Measurements from ENCODE around the gene PARM1.

Gene PARM1

DNA sequence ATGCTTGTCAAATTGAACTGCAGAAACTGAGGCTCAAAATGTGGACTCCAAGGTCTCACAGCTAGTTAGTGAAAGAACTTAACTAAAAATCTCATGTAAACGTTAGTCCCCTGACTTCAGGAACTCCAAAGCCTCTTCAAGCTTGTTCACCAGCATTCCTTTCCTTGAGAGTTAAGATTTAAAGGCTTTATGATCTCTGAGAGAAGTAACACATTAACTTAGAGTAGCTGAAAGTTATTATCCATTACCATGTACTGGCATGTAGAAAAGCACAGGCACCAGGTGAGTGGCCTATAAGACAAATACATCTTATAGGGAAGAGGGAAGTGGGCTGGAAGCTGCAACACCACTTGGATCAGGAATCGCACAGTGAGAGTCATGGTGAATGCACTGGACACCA lies 15.3 kb downstream of the PARM1 start:
- TF ChIP-seq, protein P1, sequence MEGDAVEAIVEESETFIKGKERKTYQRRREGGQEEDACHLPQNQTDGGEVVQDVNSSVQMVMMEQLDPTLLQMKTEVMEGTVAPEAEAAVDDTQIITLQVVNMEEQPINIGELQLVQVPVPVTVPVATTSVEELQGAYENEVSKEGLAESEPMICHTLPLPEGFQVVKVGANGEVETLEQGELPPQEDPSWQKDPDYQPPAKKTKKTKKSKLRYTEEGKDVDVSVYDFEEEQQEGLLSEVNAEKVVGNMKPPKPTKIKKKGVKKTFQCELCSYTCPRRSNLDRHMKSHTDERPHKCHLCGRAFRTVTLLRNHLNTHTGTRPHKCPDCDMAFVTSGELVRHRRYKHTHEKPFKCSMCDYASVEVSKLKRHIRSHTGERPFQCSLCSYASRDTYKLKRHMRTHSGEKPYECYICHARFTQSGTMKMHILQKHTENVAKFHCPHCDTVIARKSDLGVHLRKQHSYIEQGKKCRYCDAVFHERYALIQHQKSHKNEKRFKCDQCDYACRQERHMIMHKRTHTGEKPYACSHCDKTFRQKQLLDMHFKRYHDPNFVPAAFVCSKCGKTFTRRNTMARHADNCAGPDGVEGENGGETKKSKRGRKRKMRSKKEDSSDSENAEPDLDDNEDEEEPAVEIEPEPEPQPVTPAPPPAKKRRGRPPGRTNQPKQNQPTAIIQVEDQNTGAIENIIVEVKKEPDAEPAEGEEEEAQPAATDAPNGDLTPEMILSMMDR (IDR thresholded peaks at IDR 0.05; ENCODE audit: low read length, missing control alignments): no peak
- no peak overlapping the region for H3K4me3 ChIP-seq (replicated peaks; ENCODE audit: low read depth, low read length)
- DNase-seq (ENCODE audit: low read depth): no peak

GRCh38 chr4:74950200-74950599 lies 17.3 kb downstream of the PARM1 start:
- no peak for DNase-seq (ENCODE audit: low read depth)
- no peak overlapping the region for H3K4me3 ChIP-seq (replicated peaks; ENCODE audit: low read depth, low read length)
- TF ChIP-seq, protein P1 (IDR thresholded peaks at IDR 0.05; ENCODE audit: low read length, missing control alignments): no peak

DNA sequence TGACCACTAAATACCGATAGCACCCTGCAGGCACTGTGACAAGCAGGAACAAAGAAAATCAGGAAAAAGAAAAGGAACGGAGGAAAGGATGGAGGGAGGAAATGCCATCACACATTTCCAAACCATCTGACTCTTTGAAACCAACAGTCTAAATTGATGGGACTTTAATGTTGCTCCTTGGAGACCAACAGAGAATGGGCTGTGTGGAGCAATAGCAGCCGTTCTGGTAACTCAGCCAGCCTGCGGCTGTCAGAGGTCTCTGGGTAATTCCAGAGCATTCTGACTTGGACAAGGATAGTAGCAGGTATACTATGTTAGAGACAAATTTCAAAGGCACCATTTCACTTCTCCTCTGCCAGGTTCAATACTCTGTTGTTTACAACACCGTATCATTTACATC lies 18.0 kb downstream of the PARM1 start:
- no peak for DNase-seq (ENCODE audit: low read depth)
- no peak overlapping the region for H3K4me3 ChIP-seq (replicated peaks; ENCODE audit: low read depth, low read length)
- TF ChIP-seq, protein P1 (IDR thresholded peaks at IDR 0.05; ENCODE audit: low read length, missing control alignments): no peak

- no peak overlapping the region for H3K4me3 ChIP-seq (replicated peaks; ENCODE audit: low read depth, low read length)
- DNase-seq (ENCODE audit: low read depth): no peak
- TF ChIP-seq, protein P1 (IDR thresholded peaks at IDR 0.05; ENCODE audit: low read length, missing control alignments): no peak
These were observed 20.7 kb downstream of the PARM1 start for GRCh38 chr4:74953647-74954046.

GRCh38 chr4:74958881-74959280 lies 26.0 kb downstream of the PARM1 start:
- no peak for DNase-seq (ENCODE audit: low read depth)
- TF ChIP-seq, protein P1 (IDR thresholded peaks at IDR 0.05; ENCODE audit: low read length, missing control alignments): no peak
- H3K4me3 ChIP-seq (replicated peaks; ENCODE audit: low read depth, low read length): no peak overlapping the region

DNA sequence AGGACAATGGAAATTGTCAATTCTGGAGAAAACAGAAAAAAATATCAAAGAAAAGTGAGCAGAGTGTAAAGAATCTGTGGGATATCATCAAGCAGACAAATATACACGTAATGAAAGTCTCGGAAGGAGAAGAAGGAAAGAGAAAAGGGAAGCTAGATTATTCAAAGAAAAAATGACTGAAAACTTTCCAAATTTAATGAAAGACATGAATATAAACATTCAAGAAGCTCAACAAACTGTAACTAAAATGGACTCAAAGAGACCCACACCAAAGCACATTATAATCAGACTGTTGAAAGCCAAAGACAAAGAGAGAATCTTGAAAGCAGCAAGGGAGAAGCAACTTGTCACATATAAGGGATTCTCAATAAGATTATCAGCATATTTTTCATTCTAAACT lies 28.3 kb downstream of the PARM1 start:
- H3K4me3 ChIP-seq (replicated peaks; ENCODE audit: low read depth, low read length): no peak overlapping the region
- DNase-seq (ENCODE audit: low read depth): no peak
- TF ChIP-seq, protein P1 (IDR thresholded peaks at IDR 0.05; ENCODE audit: low read length, missing control alignments): no peak

DNA sequence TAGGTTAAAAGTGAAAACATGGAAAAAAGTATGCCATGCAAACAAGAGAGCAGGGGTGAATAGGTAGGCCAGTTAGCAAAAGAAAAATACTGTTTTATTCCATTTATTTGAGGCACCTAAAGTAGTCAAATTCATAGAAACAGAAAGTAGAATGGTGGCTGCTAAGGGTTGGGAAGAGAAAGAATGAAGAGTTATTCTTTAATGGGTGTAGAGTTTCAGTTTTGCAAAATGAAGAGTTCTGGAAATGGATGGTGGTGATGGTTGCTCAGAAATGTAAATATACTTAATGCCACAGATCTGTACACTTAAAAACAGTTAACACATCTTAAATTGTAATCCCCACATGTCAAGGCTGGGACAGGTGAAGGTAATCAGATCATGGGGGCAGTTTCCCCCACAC lies 29.7 kb downstream of the PARM1 start:
- no peak for DNase-seq (ENCODE audit: low read depth)
- TF ChIP-seq, protein P1 (IDR thresholded peaks at IDR 0.05; ENCODE audit: low read length, missing control alignments): no peak
- H3K4me3 ChIP-seq (replicated peaks; ENCODE audit: low read depth, low read length): no peak overlapping the region

Measured in fibroblast of pulmonary artery (primary cell).